ENCODE measurements around the gene KLHDC9.
"Not testable (repeated sequence)": the region's sequence is repeated elsewhere in the genome, so short reads cannot be mapped to it uniquely, and the experiment has no call there.

DNA sequence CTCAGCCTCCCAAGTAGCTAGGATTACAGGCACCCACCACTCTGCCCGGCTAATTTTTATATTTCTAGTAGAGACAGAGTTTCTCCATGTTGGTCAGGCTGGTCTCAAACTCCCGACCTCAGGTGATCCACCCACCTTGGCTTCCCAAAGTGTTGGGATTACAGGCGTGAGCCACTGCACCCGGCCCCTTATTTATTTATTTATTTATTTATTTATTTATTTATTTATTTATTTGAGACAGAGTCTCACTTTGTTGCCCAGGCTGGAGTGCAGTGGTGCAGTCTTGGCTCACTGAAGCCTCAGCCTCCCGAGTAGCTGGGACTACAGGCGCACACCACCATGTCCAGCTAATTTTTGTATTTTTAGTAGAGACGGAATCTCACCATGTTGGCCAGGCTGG is 32.5 kb upstream of the KLHDC9 start:
- not testable (repeated sequence) for TF ChIP-seq YY1 (IDR thresholded peaks at IDR 0.05; ENCODE audit: insufficient read depth, insufficient replicate concordance, low read depth, low read length); TARDBP (CRISPR knock-in tag; IDR thresholded peaks at IDR 0.05); ZNF33A (CRISPR knock-in tag; IDR thresholded peaks at IDR 0.05; ENCODE audit: borderline replicate concordance); ZNF124 (CRISPR knock-in tag; IDR thresholded peaks at IDR 0.05); MYC (CRISPR knock-in tag; IDR thresholded peaks at IDR 0.05; ENCODE audit: borderline replicate concordance); ZNF496 (CRISPR knock-in tag; IDR thresholded peaks at IDR 0.05; ENCODE audit: insufficient replicate concordance); KDM4B (CRISPR knock-in tag; IDR thresholded peaks at IDR 0.05)
- TF ChIP-seq, protein P1, sequence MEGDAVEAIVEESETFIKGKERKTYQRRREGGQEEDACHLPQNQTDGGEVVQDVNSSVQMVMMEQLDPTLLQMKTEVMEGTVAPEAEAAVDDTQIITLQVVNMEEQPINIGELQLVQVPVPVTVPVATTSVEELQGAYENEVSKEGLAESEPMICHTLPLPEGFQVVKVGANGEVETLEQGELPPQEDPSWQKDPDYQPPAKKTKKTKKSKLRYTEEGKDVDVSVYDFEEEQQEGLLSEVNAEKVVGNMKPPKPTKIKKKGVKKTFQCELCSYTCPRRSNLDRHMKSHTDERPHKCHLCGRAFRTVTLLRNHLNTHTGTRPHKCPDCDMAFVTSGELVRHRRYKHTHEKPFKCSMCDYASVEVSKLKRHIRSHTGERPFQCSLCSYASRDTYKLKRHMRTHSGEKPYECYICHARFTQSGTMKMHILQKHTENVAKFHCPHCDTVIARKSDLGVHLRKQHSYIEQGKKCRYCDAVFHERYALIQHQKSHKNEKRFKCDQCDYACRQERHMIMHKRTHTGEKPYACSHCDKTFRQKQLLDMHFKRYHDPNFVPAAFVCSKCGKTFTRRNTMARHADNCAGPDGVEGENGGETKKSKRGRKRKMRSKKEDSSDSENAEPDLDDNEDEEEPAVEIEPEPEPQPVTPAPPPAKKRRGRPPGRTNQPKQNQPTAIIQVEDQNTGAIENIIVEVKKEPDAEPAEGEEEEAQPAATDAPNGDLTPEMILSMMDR (CRISPR knock-in tag; IDR thresholded peaks at IDR 0.05): not testable (repeated sequence)
- TF ChIP-seq, protein P2, sequence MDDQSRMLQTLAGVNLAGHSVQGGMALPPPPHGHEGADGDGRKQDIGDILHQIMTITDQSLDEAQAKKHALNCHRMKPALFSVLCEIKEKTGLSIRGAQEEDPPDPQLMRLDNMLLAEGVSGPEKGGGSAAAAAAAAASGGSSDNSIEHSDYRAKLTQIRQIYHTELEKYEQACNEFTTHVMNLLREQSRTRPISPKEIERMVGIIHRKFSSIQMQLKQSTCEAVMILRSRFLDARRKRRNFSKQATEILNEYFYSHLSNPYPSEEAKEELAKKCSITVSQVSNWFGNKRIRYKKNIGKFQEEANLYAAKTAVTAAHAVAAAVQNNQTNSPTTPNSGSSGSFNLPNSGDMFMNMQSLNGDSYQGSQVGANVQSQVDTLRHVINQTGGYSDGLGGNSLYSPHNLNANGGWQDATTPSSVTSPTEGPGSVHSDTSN (CRISPR knock-in tag; IDR thresholded peaks at IDR 0.05; ENCODE audit: borderline replicate concordance): not testable (repeated sequence)
- TF ChIP-seq, protein P3, sequence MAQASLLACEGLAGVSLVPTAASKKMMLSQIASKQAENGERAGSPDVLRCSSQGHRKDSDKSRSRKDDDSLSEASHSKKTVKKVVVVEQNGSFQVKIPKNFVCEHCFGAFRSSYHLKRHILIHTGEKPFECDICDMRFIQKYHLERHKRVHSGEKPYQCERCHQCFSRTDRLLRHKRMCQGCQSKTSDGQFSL (CRISPR knock-in tag; IDR thresholded peaks at IDR 0.05): not testable (repeated sequence)
- TF ChIP-seq, protein P4, sequence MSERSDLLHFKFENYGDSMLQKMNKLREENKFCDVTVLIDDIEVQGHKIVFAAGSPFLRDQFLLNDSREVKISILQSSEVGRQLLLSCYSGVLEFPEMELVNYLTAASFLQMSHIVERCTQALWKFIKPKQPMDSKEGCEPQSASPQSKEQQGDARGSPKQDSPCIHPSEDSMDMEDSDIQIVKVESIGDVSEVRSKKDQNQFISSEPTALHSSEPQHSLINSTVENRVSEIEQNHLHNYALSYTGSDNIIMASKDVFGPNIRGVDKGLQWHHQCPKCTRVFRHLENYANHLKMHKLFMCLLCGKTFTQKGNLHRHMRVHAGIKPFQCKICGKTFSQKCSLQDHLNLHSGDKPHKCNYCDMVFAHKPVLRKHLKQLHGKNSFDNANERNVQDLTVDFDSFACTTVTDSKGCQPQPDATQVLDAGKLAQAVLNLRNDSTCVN (CRISPR knock-in tag; IDR thresholded peaks at IDR 0.05; ENCODE audit: borderline replicate concordance): not testable (repeated sequence)

Data from HepG2 (cell line).